MCF 10A (cell line): ENCODE results near the gene MXRA5. TPM values are rescaled to one million over a fixed set of nuclear protein-coding genes. Genes with fewer than 3 reads are reported as not detected.
A peak's percentile ranks its signal among the peaks of the same experiment; 100 is the strongest.
"Not testable (repeated sequence)": the region's sequence is repeated elsewhere in the genome, so short reads cannot be mapped to it uniquely, and the experiment has no call there.

ENCODE experiments used
- BruUV-seq: library from RNA; stranded (reverse); fragments of 400-500 nt; replicated peaks from 2 replicates; lab custom pipeline; 2021; lab: Mats Ljungman, UMichigan
- CTCF ChIA-PET: fragments of 300-600 bp; sonication (Branson Sonifier 250); formaldehyde crosslinking; extraction: SDS; loops from one replicate; lab custom pipeline; 2021; ENCODE audit warnings: antibody characterized with exemption, inconsistent platforms; lab: Yijun Ruan, JAX
- POLR2A ChIA-PET: fragments of 300-600, 350-650 bp; sonication (Branson Sonifier 250); formaldehyde crosslinking; extraction: SDS; loops from one replicate; lab custom pipeline; 2020; ENCODE audit warnings: antibody characterized with exemption, inconsistent platforms; lab: Yijun Ruan, JAX
- DNase-seq: peaks from one replicate; pipeline ENCODE4 v3.0.0-alpha.2; 2018; ENCODE audit not compliant: unreplicated experiment
- H3K27ac Mint-ChIP-seq: one replicate; pipeline ENCODE4 v1.8.0; 2022; ENCODE audit warnings: mild to moderate bottlenecking, low read depth, mixed read lengths; ENCODE audit not compliant: unreplicated experiment
- H3K27me3 Mint-ChIP-seq: one replicate; pipeline ENCODE4 v1.8.0; 2022; ENCODE audit warnings: mixed read lengths; ENCODE audit not compliant: insufficient read depth, unreplicated experiment
- H3K36me3 Mint-ChIP-seq: one replicate; pipeline ENCODE4 v1.8.0; 2022; ENCODE audit warnings: mild to moderate bottlenecking, moderate library complexity, mixed read lengths; ENCODE audit not compliant: insufficient read depth, unreplicated experiment
- H3K4me1 Mint-ChIP-seq: one replicate; pipeline ENCODE4 v1.8.0; 2022; ENCODE audit warnings: mixed read lengths; ENCODE audit not compliant: insufficient read depth, unreplicated experiment
- H3K4me3 Mint-ChIP-seq: one replicate; pipeline ENCODE4 v1.8.0; 2022; ENCODE audit warnings: mild to moderate bottlenecking, moderate library complexity, mixed read lengths; ENCODE audit not compliant: unreplicated experiment
- H3K9me3 Mint-ChIP-seq: one replicate; pipeline ENCODE4 v1.8.0; 2022; ENCODE audit warnings: mixed read lengths; ENCODE audit not compliant: unreplicated experiment
- CTCF ChIP-seq: fragments of 200-600 bp; IDR thresholded peaks from one replicate; pipeline ENCODE4 v1.8.0; 2022; ENCODE audit warnings: antibody characterized with exemption, mild to moderate bottlenecking; ENCODE audit not compliant: unreplicated experiment
- intact Hi-C: fragments of 100-400 bp; cut with micrococcal nuclease; formaldehyde crosslinking; loops from 2 replicates; pipeline ENCODE4 v1.14.1; 2022
- total RNA-seq: library from RNA; stranded (reverse); gene quantifications from 2 replicates; pipeline ENCODE4 v1.2.3, GENCODE V29; 2022

The MXRA5 gene
- total RNA-seq, 1 experiment from 2014 or later: not detected

GRCh38 chrX:3371163-3371562 is 24.7 kb upstream of the MXRA5 start:
- peak; percentile 53 for DNase-seq
- ChIA-PET CTCF (interaction anchor here (0.6 to 1.1 kb wide), 2 partner anchors 11 to 382 kb away, joined by 3 read pairs; no protein-coding TSS in a partner anchor), POLR2A (interaction anchor here (1.3 kb wide), 1 partner anchor 84 kb away, joined by 4 read pairs; no protein-coding TSS in a partner anchor)
- Mint-ChIP-seq H3K27me3 (no peaks in the 10 kb centered on the region), H3K27ac (no peak overlapping the region), H3K4me3 (no peak overlapping the region), H3K36me3 (no peaks in the 10 kb centered on the region), H3K4me1 (no peaks in the 10 kb centered on the region), H3K9me3 (no peaks in the 10 kb centered on the region)
- intact Hi-C loops: no loop called here
- no peak for TF ChIP-seq CTCF
- no TSS peak for BruUV-seq

DNA sequence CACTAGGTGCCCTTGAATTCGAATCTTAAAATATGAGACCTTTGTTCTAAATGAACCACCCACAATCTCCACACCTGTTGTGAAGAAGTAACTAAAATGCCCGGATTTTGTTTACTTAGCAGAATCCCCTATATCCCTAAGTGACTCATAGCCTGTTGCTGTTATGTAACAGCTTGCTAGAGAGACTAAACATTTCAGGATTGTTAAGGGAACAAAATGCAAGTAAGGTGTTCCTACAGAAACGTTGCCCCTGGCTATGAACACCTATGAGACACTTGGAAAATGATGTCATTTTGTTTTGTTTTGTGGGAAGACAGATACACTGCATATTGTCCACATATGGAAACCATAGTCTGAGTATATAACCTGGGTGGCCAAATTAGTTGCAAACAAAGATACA is 24.2 kb upstream of the MXRA5 start:
- BruUV-seq: no TSS peak
- no peaks in the 10 kb centered on the region for H3K9me3 Mint-ChIP-seq
- no peaks in the 10 kb centered on the region for H3K27me3 Mint-ChIP-seq
- ChIA-PET POLR2A (interaction anchor here (1.3 kb wide), 1 partner anchor 83 kb away, joined by 4 read pairs; no protein-coding TSS in a partner anchor), CTCF (interaction anchor here (0.6 to 1.1 kb wide), 4 partner anchors 11 to 381 kb away, joined by 3 to 4 read pairs (median 3); no protein-coding TSS in a partner anchor)
- intact Hi-C loops: no loop called here
- no peak overlapping the region for H3K4me3 Mint-ChIP-seq
- no peak overlapping the region for H3K27ac Mint-ChIP-seq
- no peaks in the 10 kb centered on the region for H3K4me1 Mint-ChIP-seq
- H3K36me3 Mint-ChIP-seq: no peaks in the 10 kb centered on the region
- TF ChIP-seq CTCF: no peak
- DNase-seq: peak; percentile 79

- peak; percentile 79 for DNase-seq
- BruUV-seq: no TSS peak
- POLR2A ChIA-PET: no interaction called here
Measured at GRCh38 chrX:3362956-3363355, 16.5 kb upstream of the MXRA5 start.

GRCh38 chrX:3360881-3361280 is 14.4 kb upstream of the MXRA5 start:
- Mint-ChIP-seq H3K4me3 (no peak overlapping the region), H3K9me3 (no peaks in the 10 kb centered on the region), H3K36me3 (no peaks in the 10 kb centered on the region), H3K27ac (no peak overlapping the region), H3K27me3 (no peaks in the 10 kb centered on the region), H3K4me1 (peaks cover 8% of the 10 kb centered on the region)
- no peak for TF ChIP-seq CTCF
- intact Hi-C loops: no loop called here
- DNase-seq: no peak
- POLR2A ChIA-PET: no interaction called here
- CTCF ChIA-PET: no interaction called here
- no TSS peak for BruUV-seq

More at GRCh38 chrX:3362956-3363355, 16.5 kb upstream of the MXRA5 start:
- no peaks in the 10 kb centered on the region for H3K27me3 Mint-ChIP-seq
- H3K36me3 Mint-ChIP-seq: no peaks in the 10 kb centered on the region
- intact Hi-C loops: no loop called here
- no peaks in the 10 kb centered on the region for H3K9me3 Mint-ChIP-seq
- H3K4me3 Mint-ChIP-seq: no peak overlapping the region
- H3K4me1 Mint-ChIP-seq: peaks cover 8% of the 10 kb centered on the region
- TF ChIP-seq CTCF: no peak
- H3K27ac Mint-ChIP-seq: no peak overlapping the region
- CTCF ChIA-PET: no interaction called here

GRCh38 chrX:3352741-3353140 is 6.3 kb upstream of the MXRA5 start:
- H3K36me3 Mint-ChIP-seq, POLR2A ChIA-PET, CTCF ChIA-PET, H3K4me3 Mint-ChIP-seq, intact Hi-C loops, DNase-seq, BruUV-seq, H3K27ac Mint-ChIP-seq, H3K4me1 Mint-ChIP-seq, H3K9me3 Mint-ChIP-seq: not testable (repeated sequence)
- H3K27me3 Mint-ChIP-seq: peaks cover 13% of the 10 kb centered on the region
